A549 treated with DMSO at 1 μM for 4 hours (cell line): ENCODE data around the gene PUSL1. TPM values are rescaled to one million over a fixed set of nuclear protein-coding genes. Genes with fewer than 3 reads are reported as not detected.

ENCODE experiments used
- total RNA-seq: library from RNA; stranded (reverse); fragments of 200-300 nt; extraction: Qiagen RNA extraction; gene quantifications from 5 replicates; pipeline ENCODE4 v1.2.3, GENCODE V29; 2022; ENCODE audit warnings: low read depth

PUSL1 gene
- total RNA-seq, result 15.4 to 25.1 TPM (median 23.2 TPM) in 5 replicates

GRCh38 chr1:1307923-1308755 is at the start of gene PUSL1, which contains the start of gene ACAP3:
Gene PUSL1, plus strand, starts transcription at chr1:1308597. Its CDS starts 47 bp downstream, at chr1:1308644.
Gene ACAP3, minus strand, starts transcription at chr1:1307930. Its CDS starts 115 bp downstream, at chr1:1307815.

GRCh38 chr1:1273512-1274298 is 34.7 kb upstream of the PUSL1 start, which contains the start of gene UBE2J2:
Gene UBE2J2, minus strand, starts transcription at chr1:1273854. Its CDS starts 5,862 bp downstream, at chr1:1267992.

GRCh38 chr1:1324524-1325287 is 16.3 kb downstream of the PUSL1 start, which contains the start of the genes CPTP and INTS11:
Gene CPTP, plus strand, starts transcription at chr1:1324802. Its CDS starts 2,109 bp downstream, at chr1:1326911.
Gene INTS11, minus strand, starts transcription at chr1:1324660. Its CDS starts 52 bp downstream, at chr1:1324608.

GRCh38 chr1:1331068-1331965 is 22.9 kb downstream of the PUSL1 start, which contains the start of gene TAS1R3:
Gene TAS1R3, plus strand, starts transcription at chr1:1331280. Its CDS starts 66 bp downstream, at chr1:1331346.

GRCh38 chr1:1349256-1350012 is 41.0 kb downstream of the PUSL1 start, which contains the start of gene DVL1:
Gene DVL1, minus strand, starts transcription at chr1:1349418. Its CDS starts 353 bp downstream, at chr1:1349065.

GRCh38 chr1:1358433-1359271 is 50.3 kb downstream of the PUSL1 start, which contains the start of gene MXRA8:
Gene MXRA8, minus strand, starts transcription at chr1:1358555. Its CDS starts 51 bp downstream, at chr1:1358504.

Other genes starting within 250 kb of the PUSL1 start
- 0.16 to 0.58 TPM (median 0.39 TPM) in 5 replicates for gene RNF223, start 234.3 kb upstream of the PUSL1 start, total RNA-seq
- gene C1orf159, start 192.5 kb upstream of the PUSL1 start, total RNA-seq, result 11.5 to 16.4 TPM (median 12.5 TPM) in 5 replicates
- gene TTLL10, start 134.7 kb upstream of the PUSL1 start, total RNA-seq, result not detected in 5 replicates
- 0.23 to 0.31 TPM in 2 of 5 replicates, not detected in the others for gene TNFRSF18, start 102.0 kb upstream of the PUSL1 start, total RNA-seq
- 0.17 TPM in 1 of 5 replicates, not detected in the others for gene TNFRSF4, start 94.4 kb upstream of the PUSL1 start, total RNA-seq
- gene SDF4, start 76.6 kb upstream of the PUSL1 start, total RNA-seq, result 110 to 131 TPM (median 118 TPM) in 5 replicates
- gene B3GALT6, start 76.4 kb upstream of the PUSL1 start, total RNA-seq, result 9.3 to 19.5 TPM (median 18.1 TPM) in 5 replicates
- gene C1QTNF12, start 61.9 kb upstream of the PUSL1 start, total RNA-seq, result 0.97 to 1.7 TPM (median 1.5 TPM) in 5 replicates
- gene UBE2J2, start 34.7 kb upstream of the PUSL1 start, total RNA-seq, result 35.4 to 51.3 TPM (median 47.1 TPM) in 5 replicates
- gene SCNN1D, start 28.2 kb upstream of the PUSL1 start, total RNA-seq, result 0.56 to 1.4 TPM (median 1.3 TPM) in 5 replicates
- 11.2 to 21.2 TPM (median 16.3 TPM) in 5 replicates for gene ACAP3, start 667 bp upstream of the PUSL1 start, total RNA-seq
- 47.8 to 64.8 TPM (median 58.8 TPM) in 5 replicates for gene INTS11, start 16.1 kb downstream of the PUSL1 start, total RNA-seq
- gene CPTP, start 16.2 kb downstream of the PUSL1 start, total RNA-seq, result 12.8 to 22.6 TPM (median 18.6 TPM) in 5 replicates
- gene TAS1R3, start 22.7 kb downstream of the PUSL1 start, total RNA-seq, result 0.09 to 0.16 TPM (median 0.12 TPM) in 5 replicates
- gene DVL1, start 40.8 kb downstream of the PUSL1 start, total RNA-seq, result 47.0 to 84.6 TPM (median 76.5 TPM) in 5 replicates
- 0.14 to 0.27 TPM (median 0.23 TPM) in 5 replicates for gene MXRA8, start 50.0 kb downstream of the PUSL1 start, total RNA-seq
- gene AURKAIP1, start 66.6 kb downstream of the PUSL1 start, total RNA-seq, result 109 to 188 TPM (median 157 TPM) in 5 replicates
- 40.1 to 58.5 TPM (median 55.1 TPM) in 5 replicates for gene CCNL2, start 90.7 kb downstream of the PUSL1 start, total RNA-seq
- gene MRPL20, start 98.7 kb downstream of the PUSL1 start, total RNA-seq, result 130 to 154 TPM (median 133 TPM) in 5 replicates
- 0.07 to 0.09 TPM in 2 of 5 replicates, not detected in the others for gene ANKRD65, start 112.7 kb downstream of the PUSL1 start, total RNA-seq
- gene VWA1, start 127.1 kb downstream of the PUSL1 start, total RNA-seq, result 6.1 to 16.9 TPM (median 13.8 TPM) in 5 replicates
- gene ATAD3C, start 141.1 kb downstream of the PUSL1 start, total RNA-seq, result not detected in 5 replicates
- 1.6 to 3.5 TPM (median 2.7 TPM) in 5 replicates for gene ATAD3B, start 163.2 kb downstream of the PUSL1 start, total RNA-seq
- gene ATAD3A, start 203.6 kb downstream of the PUSL1 start, total RNA-seq, result 30.4 to 40.6 TPM (median 33.6 TPM) in 5 replicates
- 0.44 to 0.77 TPM (median 0.56 TPM) in 5 replicates for gene TMEM240, start 232.0 kb downstream of the PUSL1 start, total RNA-seq